Measurements from ENCODE around the gene TGOLN2.

TGOLN2 gene

DNA sequence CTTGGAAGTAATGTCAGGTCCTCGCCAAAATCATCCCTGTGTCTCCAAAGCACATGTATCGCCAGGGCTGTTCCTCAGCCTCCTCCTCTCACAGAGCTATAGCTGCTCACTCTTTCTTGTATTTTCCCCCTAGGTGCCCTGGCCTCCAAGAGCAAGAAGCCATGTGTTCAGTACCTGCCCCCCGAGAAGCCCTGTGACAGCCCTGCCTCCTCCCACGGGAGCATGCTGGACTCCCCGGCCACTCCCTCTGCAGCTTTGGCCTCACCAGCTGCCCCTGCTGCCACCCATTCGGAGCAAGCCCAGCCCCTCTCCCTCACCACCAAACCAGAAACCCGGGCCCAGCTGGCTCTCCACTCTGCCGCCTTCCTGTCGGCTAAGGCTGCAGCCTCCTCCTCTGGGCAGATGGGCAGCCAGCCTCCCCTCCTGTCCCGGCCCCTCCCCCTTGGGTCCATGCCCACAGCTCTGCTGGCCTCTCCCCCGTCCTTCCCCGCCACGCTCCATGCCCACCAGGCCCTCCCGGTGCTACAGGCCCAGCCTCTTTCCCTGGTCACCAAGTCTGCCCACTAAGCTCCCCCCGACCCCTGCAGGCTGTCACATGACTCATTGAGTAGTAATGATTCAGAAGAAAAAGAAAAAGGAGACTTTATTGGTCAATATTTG lies 18.8 kb downstream of the TGOLN2 start:
- DNase-seq = peak; percentile 85

DNA sequence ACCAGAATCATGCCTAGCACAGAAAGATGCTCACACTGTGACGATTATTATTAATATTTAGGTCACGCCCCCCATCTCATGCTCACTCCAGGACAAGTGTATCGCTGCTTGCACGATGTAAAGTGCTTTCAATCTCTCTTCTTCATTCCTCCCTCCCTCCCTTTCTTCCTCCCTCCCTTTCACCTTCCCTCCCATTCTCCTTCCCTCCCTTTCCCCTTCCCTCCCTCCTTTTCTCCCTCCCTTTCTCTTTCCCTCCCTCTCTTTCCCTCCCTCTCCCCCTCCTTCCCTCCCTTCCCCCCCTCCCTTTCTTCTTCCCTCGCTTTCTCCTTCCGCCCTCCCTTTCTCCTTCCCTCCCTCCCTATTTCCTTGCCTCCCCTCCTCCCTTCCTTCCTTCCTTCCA lies 19.6 kb downstream of the TGOLN2 start:
- DNase-seq = no peak

DNA sequence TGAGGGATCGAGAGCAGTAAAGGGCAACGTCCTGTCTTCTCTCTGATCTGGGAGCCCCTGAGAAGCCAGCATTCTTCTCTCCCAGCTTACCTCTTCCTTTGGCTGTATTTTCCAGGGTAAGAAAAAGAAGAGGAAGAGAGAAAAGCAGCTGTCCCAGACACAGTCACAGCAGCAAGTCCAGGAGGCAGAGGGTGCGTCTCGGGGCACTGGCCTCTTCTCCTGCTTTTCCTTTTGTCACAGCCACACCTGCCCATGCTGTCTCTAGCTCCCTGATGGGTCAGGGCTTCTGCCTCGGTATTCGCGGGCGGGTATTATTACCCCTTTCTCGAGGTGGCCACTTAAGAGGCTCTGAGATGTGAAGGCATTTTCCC lies 20.3 kb downstream of the TGOLN2 start:
- DNase-seq = no peak

DNA sequence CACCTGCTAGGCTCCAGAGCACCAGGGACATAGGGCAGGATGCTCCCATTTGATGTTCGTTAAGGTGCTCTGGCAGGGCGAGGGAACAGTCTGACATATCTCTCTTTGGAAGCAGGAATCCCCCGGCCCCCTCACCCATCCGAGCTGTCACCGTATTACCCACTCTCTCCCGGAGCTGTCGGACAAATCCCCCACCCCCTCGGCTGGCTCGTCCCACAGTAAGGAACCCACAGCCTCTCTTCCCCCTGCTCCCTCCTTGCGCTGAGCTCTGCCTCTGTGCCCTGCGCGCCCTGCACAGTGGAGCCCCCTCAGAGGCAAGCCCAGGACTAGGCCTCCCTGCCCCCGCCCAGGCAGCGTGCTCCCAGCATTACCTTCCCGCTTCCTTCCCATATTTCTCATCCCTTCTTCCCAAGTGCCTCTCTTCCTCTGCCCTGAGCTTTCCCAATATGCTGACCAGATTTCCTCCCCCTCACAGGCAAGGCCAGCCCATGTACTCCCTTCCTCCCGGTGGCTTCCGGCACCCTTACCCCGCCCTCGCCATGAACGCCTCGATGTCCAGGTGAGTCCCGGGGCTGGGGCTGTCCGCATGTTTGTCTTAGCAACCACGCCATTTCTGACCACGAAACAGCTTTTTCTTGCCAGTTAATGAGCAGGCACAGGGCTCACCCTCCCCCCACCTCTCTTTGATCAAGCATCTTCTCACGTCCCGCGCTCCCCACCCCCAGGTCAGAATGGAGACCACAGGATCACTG lies 23.8 kb downstream of the TGOLN2 start:
- no peak for DNase-seq

DNA sequence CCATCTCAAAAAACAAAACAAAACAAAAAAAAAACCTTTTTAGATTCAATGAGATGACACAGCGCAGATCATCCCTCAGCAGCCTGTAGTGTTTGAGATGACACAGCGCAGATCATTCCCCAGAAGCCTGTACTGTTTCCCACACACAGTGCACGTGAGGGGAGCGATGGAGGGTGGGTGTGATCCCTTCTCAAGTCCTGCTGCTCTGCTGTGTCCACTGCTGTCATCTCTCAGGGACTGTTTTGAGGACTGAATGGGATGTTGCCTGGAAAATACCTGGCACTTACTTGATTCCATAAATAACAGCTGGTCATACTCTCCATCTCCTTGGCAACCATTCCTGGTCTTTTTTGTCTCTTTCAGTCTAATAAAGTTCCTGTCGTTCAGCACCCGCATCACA lies 25.7 kb downstream of the TGOLN2 start:
- DNase-seq = no peak

DNA sequence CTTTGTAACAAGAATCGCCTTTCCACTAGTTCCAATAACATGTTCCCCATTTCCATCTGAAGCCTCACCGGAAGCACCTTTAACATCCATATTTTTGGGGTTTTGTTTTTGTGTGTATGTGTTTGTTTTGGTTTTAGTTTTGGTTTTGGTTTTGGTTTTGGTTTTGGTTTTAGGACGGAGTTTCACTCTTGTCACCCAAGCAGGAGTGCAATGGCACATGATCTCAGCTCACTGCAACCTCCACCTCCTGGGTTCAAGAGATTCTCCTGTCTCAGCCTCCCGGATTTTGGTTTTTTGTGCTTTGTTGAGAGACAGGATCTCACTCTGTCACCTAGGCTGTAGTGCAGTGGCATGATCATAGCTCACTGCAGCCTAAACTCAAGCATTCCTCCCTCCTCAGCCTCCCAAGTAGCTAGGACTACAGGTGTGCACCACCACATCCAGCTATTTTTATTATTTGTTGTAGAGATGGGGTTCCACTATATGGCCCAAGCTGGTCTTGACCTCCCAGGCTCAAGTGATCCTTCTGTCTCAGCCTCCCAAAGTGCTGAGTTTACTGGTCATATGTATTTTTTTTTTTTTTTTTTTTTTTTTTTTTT lies 36.3 kb downstream of the TGOLN2 start:
- no peak for DNase-seq

DNA sequence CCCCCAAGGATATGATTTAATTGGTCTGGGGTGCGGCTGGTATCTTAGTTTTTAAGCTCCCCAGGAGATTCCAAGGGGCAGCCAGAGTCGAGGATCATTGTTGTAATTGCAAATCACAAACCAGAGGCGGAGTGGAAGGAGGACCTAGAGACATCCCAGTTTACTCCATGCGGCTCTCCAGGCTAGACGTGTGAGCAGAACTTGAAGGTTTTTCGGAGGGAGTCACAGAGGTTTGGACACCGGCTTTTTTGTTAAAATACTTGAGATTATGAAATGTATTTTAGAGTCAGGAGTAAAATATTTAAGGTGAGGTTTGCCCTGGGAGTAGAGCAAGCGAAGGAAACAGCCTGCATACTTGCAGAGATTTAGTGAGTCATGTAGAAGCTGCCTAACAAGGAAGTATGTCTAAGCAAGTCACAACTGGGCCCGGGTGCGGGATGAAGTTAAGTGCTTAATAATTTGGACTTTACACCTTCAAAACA lies 39.5 kb downstream of the TGOLN2 start:
- DNase-seq = no peak

DNA sequence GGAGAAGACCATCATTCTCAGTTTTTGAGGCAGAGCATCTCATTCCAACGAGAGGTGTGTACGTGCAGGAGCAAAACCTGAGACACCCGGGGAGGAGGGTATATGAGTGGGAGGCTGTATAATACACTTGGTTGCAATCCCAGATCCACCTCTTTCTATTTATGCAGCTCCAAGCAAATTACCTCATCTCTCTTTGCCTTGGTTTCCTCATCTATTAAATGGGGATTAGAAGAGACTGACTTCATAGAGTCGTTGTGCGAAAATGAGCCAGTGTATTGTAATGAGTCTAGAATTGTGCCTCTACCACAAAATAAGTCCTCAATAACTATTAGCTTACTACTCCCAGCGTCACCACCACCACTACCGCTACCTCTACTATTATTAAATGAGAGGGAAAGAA lies 40.1 kb downstream of the TGOLN2 start:
- DNase-seq = no peak

DNA sequence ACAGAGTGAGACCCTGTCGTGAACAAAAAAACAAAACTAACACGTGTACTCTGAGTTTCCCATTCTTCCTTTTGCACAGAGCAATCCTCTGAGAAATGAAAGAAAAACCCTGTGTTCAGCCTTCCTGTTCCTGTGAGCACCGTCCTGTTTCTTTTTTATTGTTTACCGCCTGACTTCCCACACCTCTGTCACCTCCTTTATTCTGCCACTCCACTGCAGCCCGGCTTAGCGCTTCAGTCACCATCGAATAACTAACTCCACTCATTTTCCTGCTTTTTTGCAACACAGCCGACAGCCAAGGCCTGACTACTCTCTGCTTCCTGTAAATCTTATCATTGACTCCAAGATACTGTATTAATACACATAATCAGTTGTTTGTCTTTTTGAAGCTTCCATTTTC lies 40.9 kb downstream of the TGOLN2 start:
- DNase-seq = no peak

DNA sequence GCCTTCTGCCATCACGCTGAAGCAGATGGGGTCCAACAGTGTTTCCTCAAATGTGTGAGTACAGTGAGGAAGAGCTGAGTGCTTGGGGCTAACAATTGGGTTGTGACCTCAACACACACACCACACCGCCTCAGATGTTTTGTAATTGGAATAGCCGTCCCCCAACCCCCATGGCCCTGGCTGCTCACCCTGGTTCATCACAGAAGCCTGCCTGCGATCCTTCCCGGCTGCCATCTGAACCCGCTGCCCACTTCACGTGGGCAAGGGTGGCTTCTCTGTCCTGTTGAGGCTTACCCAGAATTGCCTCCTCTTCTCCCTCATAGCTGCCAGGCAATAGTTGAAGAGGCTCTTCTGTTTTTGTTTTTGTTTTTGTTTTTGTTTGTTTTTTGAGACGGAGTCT lies 44.1 kb downstream of the TGOLN2 start:
- DNase-seq = no peak

DNA sequence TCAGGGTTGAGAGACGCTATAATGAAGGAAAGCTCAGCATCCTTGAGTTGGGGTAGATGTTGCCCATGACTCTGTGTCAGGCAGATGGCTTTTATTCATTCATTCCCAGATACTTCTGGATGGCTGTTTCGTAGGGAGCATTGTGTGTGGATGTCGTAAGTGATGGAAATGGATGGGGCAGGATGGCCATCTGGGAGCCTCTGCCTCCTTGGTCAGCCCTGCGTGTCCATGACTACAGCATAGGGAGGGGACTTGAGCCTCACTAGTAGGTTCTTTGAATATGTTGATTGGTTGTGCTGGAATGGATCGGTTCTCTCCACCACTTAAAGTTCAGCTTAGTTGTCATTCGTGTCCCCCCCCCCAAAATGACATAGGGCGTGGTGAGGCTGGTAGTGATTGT lies 44.9 kb downstream of the TGOLN2 start:
- no peak for DNase-seq

DNA sequence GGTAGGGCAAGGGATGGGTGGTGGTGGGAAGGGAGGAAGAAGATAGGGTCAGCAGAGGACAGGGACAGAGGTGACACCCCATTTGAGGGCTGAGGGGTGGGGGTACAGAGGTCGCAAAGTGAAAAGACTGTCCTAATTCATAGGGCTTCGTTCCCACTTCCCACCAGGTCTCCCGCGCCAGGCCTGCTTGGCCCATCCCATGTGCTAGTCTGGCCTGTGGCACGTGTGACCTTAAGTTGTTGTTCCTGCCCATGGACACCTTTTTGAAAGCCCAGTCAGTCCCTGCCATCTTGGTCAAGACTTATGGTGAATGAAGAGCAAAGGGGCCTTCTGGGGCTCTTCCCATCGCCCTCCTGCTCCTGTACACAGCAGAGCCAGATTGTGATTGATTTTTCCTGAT lies 46.2 kb downstream of the TGOLN2 start:
- DNase-seq = no peak

DNA sequence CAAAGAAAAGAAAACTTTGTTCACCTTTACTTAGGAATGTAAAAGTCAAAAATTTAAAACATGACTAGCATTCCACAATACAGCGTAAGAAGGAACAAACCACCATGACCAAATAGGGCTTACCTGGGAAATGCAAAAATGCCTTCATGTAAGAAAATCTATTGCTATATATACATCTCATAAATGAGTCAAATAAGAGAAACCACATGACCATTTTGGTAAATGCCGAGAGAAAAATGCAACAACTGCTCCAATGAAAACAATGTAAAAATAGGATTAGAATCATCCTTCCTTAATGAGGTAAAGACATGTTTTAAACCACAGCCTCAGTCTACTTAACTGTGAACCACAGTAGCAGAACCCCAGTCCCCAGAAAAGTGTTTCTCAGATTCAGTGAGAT lies 49.4 kb downstream of the TGOLN2 start:
- DNase-seq = no peak

DNA sequence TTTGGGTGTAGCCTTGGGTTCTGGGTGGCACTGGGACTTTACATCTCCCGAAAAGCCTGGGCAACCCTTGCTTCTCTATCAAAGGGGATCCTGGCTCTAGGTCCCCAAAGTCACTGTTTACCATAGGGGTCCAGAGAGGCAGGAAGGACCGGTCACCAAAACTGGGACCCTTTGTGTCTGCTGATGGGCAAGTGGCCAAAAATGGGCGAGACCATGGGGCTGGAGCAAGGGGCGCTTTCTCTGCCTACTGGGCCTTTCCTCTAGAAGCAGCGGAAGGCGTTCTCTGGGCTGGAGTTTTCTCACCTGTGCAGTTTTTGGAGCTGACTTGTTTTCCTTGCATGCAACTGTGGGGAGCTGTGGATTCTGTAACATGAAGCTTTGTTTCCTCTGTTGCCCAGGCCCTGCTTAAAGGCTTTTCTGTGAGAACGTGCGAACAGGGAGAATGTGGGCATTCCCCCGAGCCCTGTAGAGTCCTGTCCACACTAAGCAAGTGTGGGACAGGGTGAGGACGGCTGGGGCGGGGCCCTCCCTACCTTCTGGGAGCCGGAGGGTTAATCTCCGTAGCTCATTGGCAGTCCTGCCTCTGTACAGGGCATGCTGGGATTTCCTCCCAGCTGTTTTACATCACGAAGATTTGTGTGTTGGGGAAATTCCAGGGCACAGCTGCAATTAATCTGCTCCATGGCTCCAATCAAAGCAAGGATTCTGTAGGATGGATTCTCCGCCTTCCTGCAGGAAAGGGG lies 50.2 kb downstream of the TGOLN2 start:
- DNase-seq = peak; percentile 85

DNA sequence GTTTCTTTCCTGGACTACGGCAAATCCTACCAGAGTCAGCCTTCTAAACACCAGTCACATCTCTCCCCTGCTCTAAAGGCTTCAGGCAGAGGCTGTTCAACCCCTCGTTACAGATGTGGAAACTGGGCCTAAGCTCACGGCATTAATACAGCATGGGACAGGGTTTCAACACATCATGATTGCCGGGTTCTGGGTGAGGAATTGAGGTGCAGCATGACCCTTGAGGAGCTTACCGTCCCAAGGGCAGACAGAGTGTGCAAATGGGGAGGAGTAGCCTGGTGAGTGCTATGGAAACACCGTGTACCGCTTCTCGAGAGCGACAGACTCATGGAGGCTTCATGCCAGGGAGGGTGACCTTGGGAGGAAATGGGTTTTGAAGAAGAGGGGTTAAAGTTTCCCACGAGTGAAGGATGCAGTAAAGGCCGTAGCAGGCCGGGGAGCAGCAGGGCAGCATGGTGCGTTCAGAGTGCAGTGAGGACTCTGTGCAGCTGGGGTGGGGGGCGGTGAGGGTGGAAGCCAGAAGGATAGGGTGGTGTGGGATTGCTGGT lies 51.1 kb downstream of the TGOLN2 start:
- no peak for DNase-seq

DNA sequence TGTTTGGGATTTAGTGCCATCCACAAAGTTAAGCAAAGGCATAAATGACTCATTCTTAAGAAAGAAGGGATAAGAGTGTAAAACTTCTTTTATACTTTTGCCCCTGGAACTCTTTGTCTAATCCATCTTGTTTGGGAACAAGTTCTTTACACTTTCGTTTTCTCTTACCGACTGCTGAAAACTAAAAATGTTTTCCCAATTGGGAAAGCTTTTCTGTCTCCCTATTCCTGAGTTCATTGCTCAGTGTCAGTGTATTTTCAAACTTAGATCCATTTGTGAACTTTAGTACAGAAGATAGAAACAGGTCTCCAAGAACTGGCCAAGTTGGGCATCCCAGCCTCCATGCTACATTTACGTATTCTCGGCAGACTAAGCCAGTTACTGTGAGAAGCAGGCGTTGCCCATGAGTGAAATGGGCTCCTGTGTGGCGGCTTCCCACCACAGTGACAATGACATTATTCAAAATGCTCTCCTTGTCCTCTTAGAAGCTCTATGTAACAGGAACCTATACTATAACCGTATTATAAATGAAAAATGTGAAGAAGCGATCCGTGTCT lies 51.7 kb downstream of the TGOLN2 start:
- no peak for DNase-seq

DNA sequence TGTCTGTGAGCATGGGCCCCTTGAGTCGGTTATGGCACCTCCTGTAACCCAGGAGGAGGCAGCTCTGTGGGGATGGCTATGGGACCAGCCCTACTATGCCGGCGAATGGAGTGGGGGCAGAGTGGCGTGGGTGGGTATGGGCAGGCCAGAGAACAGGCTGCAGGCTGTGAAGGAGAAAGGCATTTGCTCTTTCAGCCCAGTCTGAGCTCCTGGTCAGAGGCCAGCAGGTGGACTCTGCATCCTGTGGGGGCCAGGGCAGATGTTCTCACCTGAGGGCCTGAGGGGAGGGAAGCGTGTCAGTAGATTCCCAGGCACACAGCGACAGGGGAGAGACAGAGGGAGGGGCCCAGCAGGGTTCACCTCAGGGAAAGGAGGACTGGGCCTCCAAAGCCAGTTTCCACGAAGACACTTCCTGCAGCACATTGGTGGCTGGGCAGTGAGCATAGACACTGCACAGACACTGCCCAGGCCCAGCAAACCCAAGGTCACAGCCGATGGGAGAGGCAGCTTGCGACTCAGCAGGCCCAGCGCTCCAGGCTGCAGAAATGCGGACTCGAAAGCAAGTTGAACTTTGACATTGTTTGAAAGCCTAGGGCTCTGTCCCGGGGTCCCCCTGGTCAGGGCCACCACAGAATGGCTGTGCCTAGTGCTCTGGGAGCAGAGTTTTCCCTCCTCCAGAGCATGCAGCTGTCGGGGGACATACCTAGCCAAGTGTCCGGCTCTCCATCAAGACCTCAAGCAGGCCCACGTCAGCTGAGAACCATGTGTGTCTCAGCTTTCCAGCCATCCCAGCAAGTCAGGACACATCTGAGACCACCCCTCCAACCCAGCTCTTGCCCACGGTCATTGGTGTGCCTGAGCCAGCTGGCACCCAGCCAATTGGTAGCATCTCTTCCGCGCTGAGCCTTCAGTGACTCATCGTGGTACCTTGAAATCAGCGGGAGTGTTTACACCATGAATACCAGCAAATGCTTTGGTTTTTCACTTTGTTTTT lies 53.8 kb downstream of the TGOLN2 start:
- no peak for DNase-seq

DNA sequence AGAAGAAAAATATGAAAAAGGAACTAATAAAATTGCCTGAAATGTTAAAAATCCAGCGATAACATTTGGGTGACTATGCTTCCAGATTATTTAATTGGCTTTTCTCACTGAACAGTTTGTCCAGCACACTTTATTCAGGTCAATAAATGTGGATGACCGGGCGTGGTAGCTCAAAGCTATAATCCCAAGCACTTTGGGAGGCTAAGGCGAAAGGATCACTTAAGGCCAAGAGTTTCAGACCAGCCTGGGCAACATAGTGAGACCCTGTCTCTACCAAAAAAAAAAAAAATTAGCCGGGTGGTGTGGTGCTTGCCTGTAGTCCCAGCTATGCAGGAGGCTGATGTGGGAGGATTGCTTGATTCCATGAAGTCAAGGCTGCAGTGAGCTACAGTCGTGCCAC lies 55.4 kb downstream of the TGOLN2 start:
- no peak for DNase-seq

DNA sequence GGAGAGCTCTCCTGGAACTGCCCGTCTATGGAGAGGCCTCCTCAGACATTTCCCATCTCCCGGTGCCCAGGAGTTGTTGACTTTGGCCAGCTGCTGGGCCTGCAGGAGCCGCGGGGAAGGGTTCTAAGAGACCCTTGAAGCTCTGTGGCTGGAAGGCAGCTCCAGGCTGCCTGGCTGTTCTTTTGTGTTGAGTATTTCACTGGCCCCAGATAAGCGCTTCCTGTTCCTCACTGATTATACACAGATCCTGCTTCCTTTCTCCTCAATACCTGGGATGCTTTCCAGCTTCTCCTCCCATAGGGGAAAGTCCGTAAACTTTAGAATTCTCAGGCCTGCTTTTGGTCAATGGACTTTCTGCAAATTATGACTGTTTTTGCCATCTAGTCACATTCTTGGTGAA lies 57.8 kb downstream of the TGOLN2 start:
- no peak for DNase-seq
